T47D (cell line): Measurements from ENCODE around the gene XXYLT1.

Source experiments
- DNase-seq, 2 experiments: peaks; one replicate each; pipeline versions ENCODE4 v3.0.0 to v3.0.0-alpha.2; 2011 to 2012; ENCODE audit warnings: low read depth in 1 of 2, low spot score in 1 of 2
- JUND ChIP-seq: IDR thresholded peaks from 2 replicates; pipeline ENCODE4 v1.6.1; 2012; ENCODE audit warnings: low read depth
- in situ Hi-C: cut with HindIII; loops from 2 replicates; pipeline ENCODE4 v1.10.0; 2016; ENCODE audit warnings: low sequenced_read_pairs, low pct_unique_long_range_greater_than_20kb

XXYLT1 gene

DNA sequence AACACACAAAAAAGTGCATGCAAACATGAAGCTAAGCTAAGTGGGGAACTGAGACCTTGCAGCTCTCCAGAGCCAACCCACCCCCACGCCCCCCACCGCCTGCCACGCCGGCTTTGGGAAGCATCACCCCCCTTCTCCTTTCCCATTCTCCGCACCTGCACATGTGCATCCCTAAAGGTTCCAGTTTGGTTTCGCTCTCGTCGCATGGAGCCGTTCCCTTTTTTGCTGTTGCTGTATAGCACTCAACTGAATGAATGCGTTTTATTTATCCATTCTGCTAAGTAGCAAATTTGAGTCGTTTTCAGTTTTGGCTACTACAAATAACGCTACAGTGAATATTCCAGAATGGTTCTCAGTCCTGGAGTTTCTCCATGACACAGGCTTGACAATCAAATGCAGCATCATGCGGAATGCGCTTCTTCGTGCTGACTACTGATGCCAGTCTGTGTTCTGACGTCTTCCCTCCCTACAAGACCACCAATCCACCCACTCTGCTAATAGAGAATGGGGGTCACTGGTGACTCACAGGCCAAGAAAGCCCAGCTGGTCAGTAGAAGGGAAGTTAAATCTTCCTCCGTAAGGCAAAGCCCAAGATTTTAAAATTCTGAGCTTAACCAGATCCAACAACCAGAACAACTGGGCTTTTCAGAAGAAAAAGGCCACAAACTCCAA, 115.3 kb downstream of the XXYLT1 start:
- DNase-seq: no peak
- in situ Hi-C loops: no loop called here

GRCh38 chr3:195154793-195155535, 116.0 kb downstream of the XXYLT1 start:
- peak in 1 of 2 experiments; percentile 33 for DNase-seq
- in situ Hi-C loops: no loop called here
- no peak for TF ChIP-seq JUND

More for the DNA sequence above, 115.3 kb downstream of the XXYLT1 start:
- no peak for TF ChIP-seq JUND

- DNase-seq: no peak
- no peak for TF ChIP-seq JUND
- in situ Hi-C loops: no loop called here
Measured at GRCh38 chr3:195154111-195154791, 116.7 kb downstream of the XXYLT1 start.

DNA sequence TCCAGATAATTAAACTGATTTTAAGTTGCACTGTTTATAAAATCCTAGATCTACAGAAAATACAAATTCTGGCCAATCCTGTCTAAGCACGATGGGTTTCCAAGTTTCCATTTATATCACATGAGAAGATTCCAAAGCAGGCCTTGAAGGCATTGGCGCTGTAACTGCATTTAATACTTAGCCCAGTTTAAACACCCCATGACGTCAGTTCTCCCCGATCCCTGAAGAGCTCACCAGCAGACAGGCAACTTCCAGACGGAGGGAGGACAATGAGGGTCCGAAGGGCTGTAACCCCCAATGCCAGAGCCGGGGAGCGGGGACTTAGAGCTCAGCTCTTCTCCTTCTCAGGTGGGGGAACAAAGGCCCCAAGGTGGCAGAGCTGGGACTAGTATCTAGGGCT, 117.3 kb downstream of the XXYLT1 start:
- no peak for TF ChIP-seq JUND
- in situ Hi-C loops: no loop called here
- no peak for DNase-seq

- no peak for DNase-seq
- no peak for TF ChIP-seq JUND
- in situ Hi-C loops: no loop called here
Measured at GRCh38 chr3:195153130-195153529, 117.8 kb downstream of the XXYLT1 start.

DNA sequence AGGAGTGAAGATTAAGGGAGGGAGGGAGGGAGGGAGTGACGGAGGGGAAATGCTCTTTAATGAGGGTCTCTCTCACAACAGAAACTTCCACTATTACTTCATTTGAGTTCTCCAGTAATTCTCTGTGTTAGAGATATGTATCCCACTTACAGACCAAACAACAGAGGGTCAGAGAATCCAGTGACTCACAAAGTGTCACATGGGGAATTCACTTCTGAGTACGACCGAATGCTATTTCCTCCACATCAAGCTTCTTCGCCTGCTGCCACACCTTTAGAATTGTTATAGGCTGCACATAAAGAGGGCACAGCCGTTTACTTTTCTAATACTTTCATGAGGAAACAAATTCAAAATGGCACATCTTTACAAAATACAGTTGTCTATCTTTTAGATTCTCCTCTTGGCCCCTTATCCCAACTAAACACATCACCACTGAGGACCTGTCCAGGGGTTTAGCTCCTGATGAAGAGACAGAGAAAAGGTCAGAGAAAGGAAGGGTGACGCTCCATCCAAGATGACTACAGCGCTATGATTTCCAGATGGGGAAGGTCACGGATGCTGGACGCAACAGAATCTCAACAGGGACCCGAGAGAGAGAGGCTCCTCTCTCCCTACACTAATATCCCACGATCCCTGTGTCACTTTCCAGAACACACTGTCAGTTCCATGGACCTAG, 119.0 kb downstream of the XXYLT1 start:
- in situ Hi-C loops: no loop called here
- TF ChIP-seq JUND: no peak
- DNase-seq: no peak

- no peak for DNase-seq
- in situ Hi-C loops: no loop called here
- TF ChIP-seq JUND: no peak
Measured at GRCh38 chr3:195151402-195151801, 119.6 kb downstream of the XXYLT1 start.

- TF ChIP-seq JUND: no peak
- in situ Hi-C loops: no loop called here
- no peak for DNase-seq
Measured at GRCh38 chr3:195150181-195151118, 120.5 kb downstream of the XXYLT1 start.

DNA sequence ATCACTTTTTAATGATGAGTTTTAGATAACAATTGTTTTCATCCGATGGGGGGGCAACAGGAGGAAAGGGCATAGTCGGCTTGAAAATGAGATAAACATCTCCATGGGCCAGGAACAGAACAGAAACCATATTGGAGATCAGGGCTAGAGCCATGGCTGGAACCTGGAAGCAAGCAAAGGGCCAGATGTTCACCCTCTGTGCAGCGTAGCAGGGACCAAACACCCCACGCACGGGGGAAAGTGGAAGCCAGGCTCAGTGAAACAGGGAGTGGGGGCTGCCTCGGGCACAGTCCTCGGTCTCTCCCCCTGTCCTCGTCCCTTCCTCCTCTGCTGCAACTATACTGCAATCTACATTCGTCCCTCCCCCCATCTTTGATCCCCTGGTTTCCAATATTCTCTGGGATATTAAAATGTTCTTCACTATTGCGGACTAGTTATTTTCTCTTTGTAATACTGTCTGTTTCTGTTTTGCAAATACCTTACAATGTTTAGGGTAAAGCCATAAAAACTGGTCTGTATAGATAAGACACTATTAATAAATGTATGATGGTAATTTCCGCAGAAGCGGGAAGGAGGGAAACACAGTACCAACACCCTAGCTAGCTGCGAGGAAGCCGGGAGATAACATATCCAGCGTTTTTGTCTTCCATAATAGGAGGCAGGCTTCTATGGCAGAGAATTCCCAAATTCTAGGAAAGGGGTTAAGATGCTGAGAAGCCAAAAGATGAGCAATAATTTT, 121.5 kb downstream of the XXYLT1 start:
- in situ Hi-C loops: no loop called here
- DNase-seq: no peak
- TF ChIP-seq JUND: no peak

DNA sequence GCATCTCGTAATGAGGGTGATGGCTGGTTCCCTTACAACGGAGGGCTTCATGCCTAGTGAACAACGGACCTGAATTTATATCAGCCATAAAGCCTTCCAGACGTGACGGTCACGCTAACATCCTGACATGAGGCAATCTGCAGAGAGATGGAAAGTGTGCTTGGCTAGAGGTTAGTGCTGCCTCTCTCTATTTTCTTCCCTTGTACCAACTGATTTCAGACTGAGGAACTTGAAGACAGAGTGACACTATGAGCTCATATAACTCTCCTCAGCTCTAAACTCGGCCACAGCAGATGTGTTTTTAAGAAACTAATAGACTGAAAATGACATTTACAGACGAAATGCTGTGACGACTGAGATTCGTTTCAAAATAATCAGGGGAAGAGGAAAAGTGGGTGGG, 122.4 kb downstream of the XXYLT1 start:
- no peak for DNase-seq
- TF ChIP-seq JUND: no peak
- in situ Hi-C loops: no loop called here

DNA sequence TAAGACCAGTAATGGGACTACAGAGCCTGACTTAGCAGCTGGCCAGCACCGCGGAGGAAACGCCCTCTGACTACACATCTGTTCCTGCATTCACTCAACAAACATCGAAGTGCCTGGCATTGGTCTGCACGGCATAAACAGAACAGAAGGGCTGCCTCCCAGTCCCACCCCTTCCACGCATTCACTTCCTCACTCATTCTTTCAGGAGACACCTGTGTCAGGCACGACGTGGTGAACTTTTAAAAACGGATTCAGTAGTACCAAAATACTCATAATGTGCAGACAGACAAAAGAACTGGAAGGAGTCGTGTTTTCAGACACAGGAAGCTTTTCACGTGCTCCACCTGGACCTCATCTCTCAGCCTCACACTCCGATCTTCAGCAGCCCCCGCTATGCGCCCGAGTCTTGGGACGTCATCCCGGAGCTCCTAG, 123.3 kb downstream of the XXYLT1 start:
- no peak for TF ChIP-seq JUND
- in situ Hi-C loops: no loop called here
- DNase-seq: no peak

DNA sequence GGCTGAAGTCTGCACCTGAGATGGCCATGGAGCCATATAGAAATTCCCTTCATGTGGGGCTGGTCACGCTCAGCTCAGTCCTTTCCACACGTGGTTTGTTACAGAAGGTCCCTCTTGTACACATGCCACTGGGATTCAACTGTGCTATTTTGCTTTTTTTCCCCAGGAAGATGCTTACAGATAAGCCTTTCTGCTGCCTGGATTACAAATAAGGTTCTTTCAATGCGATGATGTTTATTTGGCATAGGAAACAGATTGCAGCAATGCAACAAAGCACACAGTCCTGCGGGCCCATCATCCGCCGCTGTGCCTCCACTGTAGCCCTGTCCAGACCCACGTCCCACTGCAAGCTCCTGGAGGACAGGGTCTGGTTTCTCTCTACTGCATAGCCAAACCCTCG, 124.8 kb downstream of the XXYLT1 start:
- no peak for TF ChIP-seq JUND
- in situ Hi-C loops: no loop called here
- no peak for DNase-seq
